ENCODE measurements around the gene PI16.

PI16 gene

GRCh38 chr6:36963451-36964290 is 9.1 kb downstream of the PI16 start:
- H3K4me3 ChIP-seq (ENCODE audit: low read depth, low read length) = no peak overlapping the region
- no peak for TF ChIP-seq CTCF (conservative IDR thresholded peaks at IDR 0.05; ENCODE audit: low read depth, low read length)
- no peak for DNase-seq (ENCODE audit: low read depth)

- no peak for TF ChIP-seq CTCF (conservative IDR thresholded peaks at IDR 0.05; ENCODE audit: low read depth, low read length)
- no peak overlapping the region for H3K4me3 ChIP-seq (ENCODE audit: low read depth, low read length)
- DNase-seq (ENCODE audit: low read depth) = no peak
Observed at GRCh38 chr6:36964349-36964748, 9.8 kb downstream of the PI16 start.

GRCh38 chr6:36964908-36965307 is 10.4 kb downstream of the PI16 start:
- DNase-seq (ENCODE audit: low read depth) = no peak
- TF ChIP-seq CTCF (conservative IDR thresholded peaks at IDR 0.05; ENCODE audit: low read depth, low read length) = no peak
- no peak overlapping the region for H3K4me3 ChIP-seq (ENCODE audit: low read depth, low read length)

GRCh38 chr6:36967301-36967700 is 12.8 kb downstream of the PI16 start:
- no peak for TF ChIP-seq CTCF (conservative IDR thresholded peaks at IDR 0.05; ENCODE audit: low read depth, low read length)
- no peak overlapping the region for H3K4me3 ChIP-seq (ENCODE audit: low read depth, low read length)
- DNase-seq (ENCODE audit: low read depth) = no peak

GRCh38 chr6:36967757-36968156 is 13.2 kb downstream of the PI16 start:
- H3K4me3 ChIP-seq (ENCODE audit: low read depth, low read length) = no peak overlapping the region
- DNase-seq (ENCODE audit: low read depth) = no peak
- no peak for TF ChIP-seq CTCF (conservative IDR thresholded peaks at IDR 0.05; ENCODE audit: low read depth, low read length)

GRCh38 chr6:36968266-36968977 is 13.9 kb downstream of the PI16 start:
- peak; percentile 31 for DNase-seq (ENCODE audit: low read depth)
- H3K4me3 ChIP-seq (ENCODE audit: low read depth, low read length) = no peak overlapping the region

More at GRCh38 chr6:36968266-36968977, 13.9 kb downstream of the PI16 start:
- TF ChIP-seq CTCF (conservative IDR thresholded peaks at IDR 0.05; ENCODE audit: low read depth, low read length) = no peak

All from choroid plexus epithelial cell (primary cell).